Epidermal melanocyte (primary cell): Measurements from ENCODE around the gene DGAT2L6.

Source experiments
- DNase-seq: peaks from one replicate; pipeline ENCODE4 v3.0.0; 2011; ENCODE audit warnings: low spot score; ENCODE audit not compliant: insufficient read length

The DGAT2L6 gene, protein sequence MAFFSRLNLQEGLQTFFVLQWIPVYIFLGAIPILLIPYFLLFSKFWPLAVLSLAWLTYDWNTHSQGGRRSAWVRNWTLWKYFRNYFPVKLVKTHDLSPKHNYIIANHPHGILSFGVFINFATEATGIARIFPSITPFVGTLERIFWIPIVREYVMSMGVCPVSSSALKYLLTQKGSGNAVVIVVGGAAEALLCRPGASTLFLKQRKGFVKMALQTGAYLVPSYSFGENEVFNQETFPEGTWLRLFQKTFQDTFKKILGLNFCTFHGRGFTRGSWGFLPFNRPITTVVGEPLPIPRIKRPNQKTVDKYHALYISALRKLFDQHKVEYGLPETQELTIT

DNA sequence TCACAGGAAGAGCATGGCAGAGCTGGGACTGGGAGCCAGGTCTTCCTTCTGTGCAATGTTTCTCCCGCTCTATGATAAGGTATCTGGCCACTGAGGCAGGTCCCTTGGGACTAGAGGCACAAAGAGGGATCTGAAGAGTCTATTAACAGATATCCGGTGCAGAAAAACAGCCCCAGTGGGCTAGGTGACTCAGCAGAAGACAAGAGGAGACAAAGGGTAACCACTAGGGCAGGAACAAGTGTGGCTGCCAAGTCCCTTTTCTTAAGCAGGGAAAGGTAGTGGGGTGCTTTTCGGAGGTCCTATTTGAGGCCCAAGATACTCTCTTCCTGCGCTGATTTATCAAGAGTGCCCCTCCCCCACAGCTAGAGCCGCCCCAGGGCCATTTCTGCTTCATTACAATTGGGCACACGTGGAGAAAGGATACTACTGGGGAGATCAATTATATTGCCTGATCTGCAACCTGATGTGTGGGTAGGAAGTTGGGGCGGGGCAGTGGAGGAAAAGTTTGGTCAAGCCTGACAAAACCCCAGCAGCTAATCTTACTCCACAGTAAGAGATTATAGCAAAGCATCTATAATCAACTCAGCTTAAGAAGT lies at the start of gene DGAT2L6:
Gene DGAT2L6, plus strand, starts transcription at position 546 of the 596 bp plus-strand sequence. CDS start 100 bp downstream, outside the sequence.
- no peak for DNase-seq

DNA sequence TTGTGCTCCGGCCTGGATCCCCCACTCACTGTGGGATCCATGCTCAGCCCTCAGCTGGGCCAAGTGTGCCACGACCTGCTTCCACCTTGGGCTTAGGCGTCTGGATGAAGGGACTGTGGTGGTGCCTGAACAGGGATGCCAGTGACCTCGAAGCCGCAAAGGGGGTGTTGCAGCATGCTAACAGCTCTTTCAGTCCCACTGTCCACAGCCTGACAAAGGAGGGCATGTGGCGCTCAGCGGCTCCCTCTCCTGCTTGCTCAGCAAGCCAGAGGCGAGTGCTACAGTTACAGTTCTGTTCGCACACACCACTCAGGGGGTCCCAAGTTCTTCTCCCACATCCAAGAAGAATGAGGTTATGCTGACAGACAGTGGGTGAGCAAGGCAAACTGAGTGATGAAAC lies 49.2 kb upstream of the DGAT2L6 start:
- no peak for DNase-seq

DNA sequence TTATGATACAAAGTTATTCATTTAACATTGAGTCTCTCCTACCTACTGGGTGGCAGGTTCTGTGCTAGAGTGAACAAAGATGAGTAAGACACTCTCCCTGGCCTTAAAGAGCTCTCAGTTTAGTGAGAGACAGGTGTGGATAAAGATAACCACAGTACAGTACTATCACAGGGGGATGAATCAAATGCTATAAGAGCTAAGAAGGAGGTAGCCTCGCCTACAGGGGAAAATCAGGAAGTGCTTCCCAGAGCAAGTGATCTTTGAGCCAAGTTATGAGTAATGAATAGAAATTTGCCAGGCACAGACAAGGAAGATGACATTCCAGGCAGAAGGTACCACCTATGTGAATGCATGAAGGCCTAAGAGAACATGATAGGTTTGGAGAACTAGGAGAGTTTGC lies 47.5 kb upstream of the DGAT2L6 start:
- DNase-seq = no peak

DNA sequence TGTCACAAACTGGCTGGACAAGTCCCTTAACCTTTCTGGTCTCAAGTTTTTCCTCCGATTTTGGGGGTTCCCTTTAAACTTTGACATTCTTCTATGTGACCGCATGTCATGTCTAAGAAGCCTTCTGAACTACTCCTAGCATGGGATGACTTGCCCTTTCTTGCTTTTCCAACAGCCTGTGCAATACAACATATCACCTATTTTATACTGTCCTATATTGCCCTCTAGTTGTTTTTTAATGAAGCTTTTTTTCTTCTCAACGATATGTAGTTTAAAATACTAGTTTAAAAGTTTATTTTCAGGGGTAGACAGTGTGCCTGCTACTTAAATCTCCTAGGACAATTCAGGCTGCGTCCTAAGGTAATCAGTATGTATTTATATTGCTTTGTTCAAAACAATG lies 45.1 kb upstream of the DGAT2L6 start:
- DNase-seq = no peak

DNA sequence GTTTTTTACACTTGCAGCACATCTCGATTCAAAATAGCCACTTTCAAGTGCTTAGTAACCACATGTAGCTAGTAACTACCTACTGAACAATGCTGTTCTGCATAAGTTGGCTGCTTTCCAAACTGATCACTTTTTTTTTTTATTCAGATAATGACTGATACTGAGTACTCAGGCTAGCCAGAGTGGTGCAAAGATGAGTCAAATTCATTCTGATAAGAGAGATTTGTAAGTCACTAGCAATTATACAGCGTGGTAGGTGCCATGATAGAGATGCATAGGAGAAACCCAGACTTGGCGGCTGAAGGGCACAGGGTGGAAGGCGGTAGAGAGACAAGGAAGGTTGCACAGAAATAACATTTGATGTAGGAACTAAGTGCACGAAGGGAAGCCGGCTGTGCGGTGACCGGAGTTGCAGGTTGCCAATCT lies 44.4 kb upstream of the DGAT2L6 start:
- DNase-seq = no peak

DNA sequence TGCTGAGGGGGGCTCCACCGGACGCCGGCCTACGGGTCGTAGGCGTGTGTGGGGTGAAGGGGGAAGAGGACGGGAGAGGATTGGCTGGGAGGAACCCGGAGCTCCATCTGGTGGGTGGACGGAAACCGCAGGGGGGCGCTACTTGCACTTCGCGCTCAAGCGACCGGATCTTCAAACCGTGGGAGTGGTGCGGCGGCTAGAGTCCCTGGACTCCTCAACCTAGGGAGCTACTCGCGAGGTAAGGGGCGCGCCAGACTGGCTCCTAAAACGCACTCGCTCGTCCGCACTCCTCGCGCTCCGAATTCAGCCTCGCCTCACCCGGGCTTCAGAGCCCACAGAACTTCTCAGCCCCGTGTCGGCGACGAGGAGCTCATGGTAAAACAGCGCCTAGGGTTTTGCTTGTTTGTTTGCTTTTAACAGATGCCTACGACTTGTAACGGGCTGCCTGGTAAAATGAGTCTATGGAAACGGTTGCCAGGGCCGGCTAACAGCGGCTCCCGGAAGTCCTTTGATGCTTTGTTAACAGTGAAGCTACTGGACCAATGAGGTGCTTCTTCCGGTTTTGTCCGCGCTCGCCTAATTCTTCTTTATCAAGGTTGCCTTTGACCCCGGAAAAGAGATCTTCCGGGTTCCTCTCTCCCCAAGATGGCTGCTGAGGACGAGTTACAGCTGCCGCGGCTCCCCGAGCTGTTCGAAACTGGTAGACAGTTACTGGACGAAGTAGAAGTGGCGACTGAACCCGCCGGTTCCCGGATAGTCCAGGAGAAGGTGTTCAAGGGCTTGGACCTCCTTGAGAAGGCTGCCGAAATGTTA lies 43.8 kb upstream of the DGAT2L6 start, which contains the start of gene IGBP1:
Gene IGBP1, plus strand, starts transcription at position 145 of the 813 bp plus-strand sequence. Its CDS starts 501 bp downstream, at position 646.
- DNase-seq = peak; percentile 67

DNA sequence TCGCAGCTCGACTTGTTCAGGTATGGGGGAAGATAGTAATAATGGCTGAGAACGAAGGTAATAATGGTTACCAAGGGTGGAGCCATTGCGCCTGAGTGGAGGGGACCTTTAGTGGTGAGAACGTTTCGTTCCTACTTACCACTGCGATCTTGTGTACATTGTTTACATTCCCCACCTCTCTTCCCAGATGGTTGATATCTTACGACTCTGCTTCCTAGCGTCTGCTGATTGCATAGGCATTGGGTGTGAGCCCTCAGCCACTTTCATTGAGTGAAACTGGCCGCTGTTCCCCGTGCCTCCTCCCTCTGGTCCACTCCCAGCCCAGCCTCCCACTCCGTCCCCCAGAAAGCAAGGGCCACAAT lies 43.2 kb upstream of the DGAT2L6 start:
- DNase-seq = no peak

DNA sequence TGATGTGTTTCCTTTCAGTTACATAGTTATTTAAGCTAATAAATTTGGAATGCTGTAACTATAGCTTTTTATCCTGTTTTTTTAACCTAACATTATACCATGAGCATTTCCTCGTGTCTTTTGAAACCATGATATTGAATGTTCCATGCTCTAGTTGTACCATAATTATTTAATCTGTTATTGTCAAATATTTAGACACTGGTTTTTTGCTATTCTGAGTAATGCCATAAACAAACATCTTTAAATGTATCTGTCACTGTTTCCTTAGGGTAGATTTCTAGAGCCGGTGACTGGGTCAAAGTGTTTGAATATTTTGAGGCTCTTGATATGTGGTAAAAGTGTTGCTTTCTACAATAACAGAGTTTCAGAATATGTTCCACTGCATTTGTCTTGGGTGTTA lies 38.7 kb upstream of the DGAT2L6 start:
- DNase-seq = no peak

DNA sequence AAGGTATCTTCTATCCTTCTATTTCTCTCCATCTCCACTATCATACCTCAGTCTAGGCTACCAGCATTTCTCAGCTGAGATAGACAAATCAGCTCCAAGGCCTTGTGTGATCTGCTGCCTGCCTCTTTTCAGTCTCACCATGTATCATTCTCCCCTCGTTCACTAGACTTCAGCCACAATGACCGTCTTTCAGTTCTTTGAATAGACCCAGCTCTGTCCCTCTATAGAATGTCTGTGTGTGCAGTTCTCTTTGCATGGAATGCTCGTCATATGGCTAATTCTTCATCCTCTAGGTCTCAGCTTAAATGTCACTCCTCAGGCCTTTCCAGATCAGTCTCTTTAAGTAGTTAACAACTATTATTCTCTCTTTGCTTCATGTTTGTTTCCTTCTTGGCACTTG lies 37.5 kb upstream of the DGAT2L6 start:
- no peak for DNase-seq

DNA sequence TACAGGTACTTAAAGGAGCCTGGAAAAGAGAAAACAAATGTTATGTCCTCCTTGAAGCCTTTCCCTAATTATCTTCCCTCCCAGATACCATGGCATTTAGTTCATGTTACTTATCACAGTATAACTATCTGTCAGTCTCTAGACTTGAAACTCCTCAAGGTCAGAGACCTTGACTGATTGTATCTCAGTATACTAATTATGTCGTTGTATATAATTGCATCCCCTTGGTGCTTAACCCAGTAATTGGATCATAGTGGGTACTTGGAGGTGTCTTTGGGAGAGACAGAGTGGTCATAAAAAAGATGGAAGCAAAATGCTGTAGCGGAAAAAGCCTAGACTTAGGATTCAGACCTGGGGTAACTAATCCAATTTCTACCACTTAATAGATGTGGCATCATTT lies 35.9 kb upstream of the DGAT2L6 start:
- DNase-seq = no peak

DNA sequence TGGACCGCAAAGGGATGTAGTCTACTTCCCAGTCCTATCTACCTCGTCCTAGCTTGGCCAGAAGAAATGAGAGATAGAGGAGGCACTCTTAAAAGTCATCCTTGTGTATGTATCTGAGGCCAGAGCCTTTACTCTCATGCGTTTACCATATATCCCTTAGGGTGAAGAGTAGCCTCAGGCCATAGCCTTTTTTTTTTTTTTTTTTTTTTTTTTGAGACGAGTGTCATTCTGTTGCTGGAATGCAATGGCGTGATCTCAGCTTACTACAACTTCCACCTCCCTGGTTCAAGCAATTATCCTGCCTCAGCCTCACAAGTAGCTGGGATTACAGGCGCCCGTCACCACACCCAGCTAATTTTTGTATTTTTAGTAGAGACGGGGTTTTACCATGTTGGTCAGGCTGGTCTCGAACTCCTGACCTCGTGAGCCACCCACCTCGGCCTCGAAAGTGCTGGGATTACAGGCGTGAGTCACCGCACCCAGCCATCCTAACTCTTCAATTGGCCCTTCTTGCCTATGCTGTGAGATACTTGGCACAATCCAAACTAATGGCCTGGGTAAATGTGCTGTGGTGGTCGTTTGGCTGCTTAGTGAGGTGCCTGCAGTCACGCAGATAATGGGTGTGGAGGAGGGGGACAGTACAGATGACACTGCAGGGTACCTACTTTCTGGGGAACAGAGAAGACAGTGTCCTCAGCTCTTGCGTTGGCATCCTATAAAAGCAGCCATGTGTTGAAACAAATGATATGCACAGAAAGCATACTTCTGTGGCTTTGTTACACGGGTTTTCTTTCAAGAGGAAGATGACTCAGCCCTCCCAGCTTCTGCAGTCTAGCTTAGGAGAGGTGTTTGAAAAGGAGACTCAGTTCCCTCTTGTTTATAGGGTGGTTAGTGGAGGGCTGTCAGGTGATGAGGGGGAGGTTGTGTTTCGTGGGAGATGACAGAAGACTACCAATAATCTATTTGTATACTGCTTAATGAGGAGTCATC lies 10.4 kb upstream of the DGAT2L6 start:
- DNase-seq = no peak

DNA sequence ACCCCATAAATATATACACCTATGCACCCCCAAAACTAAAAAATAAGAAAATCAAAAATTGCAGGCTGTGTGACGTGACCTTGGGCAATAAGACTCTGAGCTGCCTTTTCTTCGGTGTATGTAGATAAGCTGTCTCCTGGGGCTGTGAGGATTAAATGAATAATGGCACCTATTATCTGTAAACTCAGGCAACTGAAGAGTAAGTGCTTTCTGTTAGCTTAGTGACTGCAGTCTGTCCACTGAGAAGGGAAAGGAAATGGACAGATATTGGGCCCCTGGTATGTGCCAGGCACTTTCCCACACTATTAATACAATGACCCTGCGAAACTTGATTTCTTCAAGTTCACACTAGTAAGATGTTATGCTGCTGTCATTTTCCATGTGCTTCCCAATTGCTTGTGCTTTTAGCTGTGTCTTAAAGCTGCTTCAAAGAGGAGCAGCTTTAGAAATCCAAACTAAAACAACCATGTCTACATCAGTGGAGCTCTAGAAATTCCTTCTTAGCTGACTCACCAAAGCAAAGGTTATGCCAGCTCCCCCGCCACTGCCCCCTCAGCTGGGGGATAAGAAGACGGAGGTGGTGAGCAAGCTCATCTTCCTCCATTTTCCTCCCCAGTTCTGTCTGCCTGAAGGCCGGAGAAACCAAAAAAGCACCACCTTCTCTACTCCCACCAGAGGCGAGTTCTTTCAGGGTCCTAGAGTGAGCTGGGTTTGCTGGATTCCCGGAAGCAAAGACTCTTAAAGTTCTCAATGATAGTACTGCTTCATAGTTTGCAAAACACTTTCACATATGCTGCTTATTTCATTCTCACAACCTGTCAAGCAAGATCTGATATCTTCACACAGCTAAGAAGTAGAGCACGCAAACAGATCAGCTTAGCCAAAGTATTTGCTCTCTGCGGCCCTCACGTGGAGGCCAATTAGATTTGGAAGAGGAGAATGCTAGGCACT lies 8.8 kb upstream of the DGAT2L6 start:
- peak; percentile 40 for DNase-seq

DNA sequence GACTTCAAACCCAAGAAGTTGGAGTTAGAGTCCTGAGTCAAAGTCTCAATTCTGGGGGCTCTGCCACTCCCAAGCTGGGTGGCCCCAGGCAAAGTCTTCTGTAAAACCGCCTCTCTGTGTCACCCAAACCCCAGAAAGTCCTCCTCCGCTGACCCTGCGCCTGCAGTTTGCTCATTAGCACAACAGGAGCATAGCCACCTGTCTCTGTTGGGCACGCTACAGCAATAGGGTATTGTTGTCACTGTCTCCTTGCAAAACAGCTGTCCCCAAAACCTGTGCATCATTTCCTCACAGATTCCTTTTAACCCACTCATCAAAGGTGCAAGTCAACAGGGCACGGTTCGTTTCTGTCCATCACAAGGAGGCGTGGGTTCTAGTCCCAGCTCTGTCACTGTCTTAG lies 8.0 kb upstream of the DGAT2L6 start:
- DNase-seq = no peak

DNA sequence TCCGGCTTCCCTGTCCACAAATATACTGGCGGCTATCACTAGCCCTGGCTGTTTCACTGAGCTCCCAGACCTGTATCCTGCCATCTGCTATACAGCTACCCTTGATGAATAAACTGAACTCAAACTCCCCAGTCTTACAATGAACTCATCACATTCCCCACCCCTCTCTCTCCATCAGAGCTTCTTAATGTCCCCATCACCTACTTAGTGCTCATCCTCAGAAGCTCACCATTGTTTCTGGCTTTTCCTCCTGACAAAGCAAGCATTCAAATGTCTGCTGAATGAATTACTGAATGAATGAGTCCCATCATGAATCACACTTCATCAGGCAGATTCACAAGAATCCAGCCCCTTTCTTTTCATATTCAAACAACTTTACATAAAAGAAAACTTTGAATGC lies 5.7 kb upstream of the DGAT2L6 start:
- DNase-seq = no peak

DNA sequence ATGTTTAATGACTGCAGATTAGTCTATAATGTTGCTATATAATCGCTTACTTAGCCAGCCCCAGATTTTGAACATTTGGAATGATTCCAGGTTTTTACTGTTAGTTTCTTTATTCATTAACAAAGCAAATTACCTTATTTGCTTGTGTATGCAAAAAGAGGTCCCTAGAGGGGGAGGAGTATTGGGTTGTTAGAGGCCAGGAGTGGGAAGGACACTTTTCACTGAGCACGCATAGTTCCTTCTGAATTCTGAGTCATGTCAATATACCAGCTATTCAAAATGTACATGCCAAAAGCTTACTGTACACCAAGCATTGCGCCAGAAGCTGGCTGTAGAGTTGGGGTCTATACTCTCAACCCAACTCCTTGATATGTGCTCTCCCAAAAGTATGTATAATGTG lies 5.1 kb upstream of the DGAT2L6 start:
- DNase-seq = no peak

DNA sequence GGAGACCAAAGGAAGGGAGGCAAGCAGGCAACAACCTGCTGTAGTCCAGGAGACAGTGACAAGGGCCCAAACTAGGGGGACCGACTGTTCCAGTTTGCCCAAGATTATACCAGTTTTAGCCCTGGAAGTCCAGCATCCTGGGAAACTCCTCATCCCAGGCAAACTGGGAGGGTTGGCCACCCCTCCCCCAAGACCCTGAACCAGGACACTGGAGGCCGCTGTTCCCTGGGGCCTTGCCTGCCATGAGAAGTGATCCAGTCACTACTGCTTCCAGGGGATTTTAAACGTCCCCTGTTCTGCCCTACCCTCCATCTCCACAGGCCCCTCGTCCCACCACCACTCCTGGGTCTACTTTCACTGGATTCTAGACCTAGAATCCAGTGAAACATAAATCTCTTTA lies 4.3 kb upstream of the DGAT2L6 start:
- no peak for DNase-seq

DNA sequence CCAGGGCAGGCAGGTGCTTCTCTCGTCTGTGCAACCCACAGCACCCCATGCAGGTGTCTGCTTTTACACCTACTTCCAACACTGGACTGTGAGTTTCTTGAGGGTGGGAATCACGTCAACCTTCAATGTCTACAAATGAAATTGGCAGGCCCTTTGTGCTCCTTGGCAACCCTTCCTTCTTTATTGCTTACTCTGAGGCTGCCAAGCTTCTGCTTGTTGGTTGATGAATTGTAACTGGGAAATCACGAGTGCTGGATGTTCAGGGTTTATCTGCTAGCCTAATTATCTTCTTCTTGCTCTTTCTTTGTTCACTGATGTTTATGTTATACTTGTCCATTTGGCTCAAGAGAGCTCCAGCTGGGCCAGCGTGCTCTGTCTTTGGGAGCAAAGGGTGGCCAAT lies 2.5 kb upstream of the DGAT2L6 start:
- DNase-seq = no peak

DNA sequence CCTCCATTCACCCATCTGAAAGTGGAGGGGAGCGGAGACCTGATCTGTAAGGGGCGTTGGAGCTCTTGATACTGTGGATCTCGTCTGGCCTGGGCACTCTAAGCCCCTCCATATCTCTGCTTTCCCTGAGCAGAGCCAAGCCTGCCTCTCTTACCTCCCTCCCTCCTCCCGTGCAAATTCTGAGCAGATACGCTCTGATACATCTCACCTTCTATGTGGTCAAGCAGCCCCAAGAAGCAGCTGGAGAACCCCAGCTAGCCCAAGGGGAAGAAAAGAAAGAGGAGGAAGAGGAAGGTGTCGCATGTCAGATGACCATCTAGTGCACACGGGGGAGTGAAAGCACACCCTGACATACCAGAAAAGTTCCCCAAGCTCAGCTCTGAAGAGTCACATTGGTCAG lies 1.9 kb upstream of the DGAT2L6 start:
- DNase-seq = no peak

DNA sequence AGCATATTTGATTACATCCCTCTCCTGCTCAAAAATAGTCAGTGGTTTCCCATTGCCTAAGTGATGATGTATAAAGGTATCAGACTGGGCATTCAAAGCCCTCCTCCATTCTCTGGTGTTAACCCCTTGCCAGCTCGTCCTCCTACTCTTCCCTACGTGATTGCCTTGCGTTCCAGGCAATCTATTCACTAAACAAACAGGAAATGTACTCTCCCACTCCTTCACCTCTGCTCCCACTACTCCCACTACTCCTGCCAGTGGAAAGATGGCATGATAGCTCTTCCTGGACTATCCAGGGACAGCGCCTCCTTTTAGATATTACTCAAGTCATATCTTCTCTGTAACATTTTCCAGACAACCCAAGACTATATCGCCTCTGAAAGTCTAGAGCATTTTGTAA lies 5.8 kb downstream of the DGAT2L6 start:
- DNase-seq = no peak

DNA sequence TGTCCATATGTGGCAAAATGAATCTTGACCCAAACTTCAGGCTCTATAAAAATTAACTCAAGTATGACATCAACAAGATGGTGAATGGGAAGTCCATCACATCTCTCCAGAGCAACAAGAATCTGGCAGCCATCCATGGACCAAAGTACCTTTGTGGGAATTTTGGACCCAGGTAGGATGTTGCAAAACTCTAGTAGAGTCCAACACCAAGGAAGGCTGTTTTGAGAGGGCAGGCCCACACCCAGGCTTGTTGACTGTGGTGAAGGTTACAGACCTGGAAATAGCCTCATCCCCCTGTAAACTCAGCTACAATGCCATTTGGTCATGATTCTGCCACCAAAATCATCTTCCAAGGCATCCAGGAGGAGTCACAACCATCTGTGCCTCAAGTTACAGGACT lies 12.9 kb downstream of the DGAT2L6 start:
- no peak for DNase-seq
